BE2C (cell line): ENCODE data around the gene HTR3D.
"Not testable (repeated sequence)": the region's sequence is repeated elsewhere in the genome, so short reads cannot be mapped to it uniquely, and the experiment has no call there.

Experiments
- DNase-seq: peaks from one replicate; pipeline ENCODE4 v3.0.0-alpha.2; 2020
- H3K27me3 ChIP-seq: fragments of 250-450 bp; sonication (Bioruptor Pico); 2 replicates; pipeline ENCODE4 v1.5.1; 2020; ENCODE audit warnings: mild to moderate bottlenecking
- H3K36me3 ChIP-seq: fragments of 250-450 bp; sonication (Bioruptor Pico); 2 replicates; pipeline ENCODE4 v1.5.1; 2020; ENCODE audit warnings: mild to moderate bottlenecking
- H3K4me1 ChIP-seq: fragments of 250-450 bp; sonication (Bioruptor Pico); 2 replicates; pipeline ENCODE4 v1.5.1; 2020
- H3K4me3 ChIP-seq: 2 replicates; pipeline ENCODE4 v1.5.1; 2011; ENCODE audit warnings: low read depth, low read length
- H3K9me3 ChIP-seq: fragments of 250-450 bp; sonication (Bioruptor Pico); 2 replicates; pipeline ENCODE4 v1.5.1; 2020
- CTCF ChIP-seq: IDR thresholded peaks from 2 replicates; pipeline ENCODE4 v1.5.1; 2012; ENCODE audit warnings: mild to moderate bottlenecking, low read depth, low read length

The HTR3D gene

GRCh38 chr3:184066211-184066610 lies 34.7 kb downstream of the HTR3D start:
- Histone ChIP-seq H3K9me3 (no peaks in the 10 kb centered on the region), H3K36me3 (no peaks in the 10 kb centered on the region), H3K4me1 (no peaks in the 10 kb centered on the region), H3K27me3 (no peaks in the 10 kb centered on the region), H3K4me3 (no peak overlapping the region)
- DNase-seq, result no peak
- TF ChIP-seq CTCF, result no peak

- Histone ChIP-seq H3K4me3 (no peak overlapping the region), H3K27me3 (no peaks in the 10 kb centered on the region), H3K9me3 (no peaks in the 10 kb centered on the region), H3K4me1 (no peaks in the 10 kb centered on the region), H3K36me3 (no peaks in the 10 kb centered on the region)
- no peak for DNase-seq
- no peak for TF ChIP-seq CTCF
These were observed 36.1 kb downstream of the HTR3D start for GRCh38 chr3:184067573-184068055.

GRCh38 chr3:184068344-184068743 lies 36.8 kb downstream of the HTR3D start:
- Histone ChIP-seq H3K27me3 (no peaks in the 10 kb centered on the region), H3K36me3 (no peaks in the 10 kb centered on the region), H3K4me3 (no peak overlapping the region), H3K9me3 (no peaks in the 10 kb centered on the region), H3K4me1 (no peaks in the 10 kb centered on the region)
- no peak for DNase-seq
- no peak for TF ChIP-seq CTCF

GRCh38 chr3:184071142-184071541 lies 39.6 kb downstream of the HTR3D start:
- H3K4me1 ChIP-seq, DNase-seq, H3K36me3 ChIP-seq, H3K9me3 ChIP-seq, H3K27me3 ChIP-seq, H3K4me3 ChIP-seq: not testable (repeated sequence)

- Histone ChIP-seq H3K4me3 (no peak overlapping the region), H3K4me1 (no peaks in the 10 kb centered on the region), H3K9me3 (no peaks in the 10 kb centered on the region), H3K36me3 (no peaks in the 10 kb centered on the region), H3K27me3 (no peaks in the 10 kb centered on the region)
- no peak for DNase-seq
- no peak for TF ChIP-seq CTCF
These were observed 42.1 kb downstream of the HTR3D start for GRCh38 chr3:184073621-184074020.

- H3K9me3 ChIP-seq, result no peaks in the 10 kb centered on the region
- H3K36me3 ChIP-seq, result no peaks in the 10 kb centered on the region
- H3K27me3 ChIP-seq, result no peaks in the 10 kb centered on the region
- no peak overlapping the region for H3K4me3 ChIP-seq
- TF ChIP-seq CTCF, result no peak
- no peaks in the 10 kb centered on the region for H3K4me1 ChIP-seq
- DNase-seq, result no peak
These were observed 44.4 kb downstream of the HTR3D start for GRCh38 chr3:184075901-184076300.

GRCh38 chr3:184077881-184078280 lies 46.3 kb downstream of the HTR3D start:
- Histone ChIP-seq H3K4me1 (no peaks in the 10 kb centered on the region), H3K9me3 (no peaks in the 10 kb centered on the region), H3K27me3 (no peaks in the 10 kb centered on the region), H3K36me3 (no peaks in the 10 kb centered on the region), H3K4me3 (no peak overlapping the region)
- DNase-seq, result no peak
- no peak for TF ChIP-seq CTCF
